HL-60 (cell line): ENCODE measurements around the gene LRMDA.

Experiments
- DNase-seq, 2 experiments: peaks; one replicate each; pipeline ENCODE4 v3.0.0-alpha.2; 2010 to 2020; ENCODE audit warnings: low read depth in 1 of 2, low spot score in 1 of 2
- H3K27ac ChIP-seq: fragments of 250-450 bp; sonication (Bioruptor Pico); replicated peaks from 2 replicates; pipeline ENCODE4 v1.5.1; 2020; ENCODE audit warnings: mild to moderate bottlenecking, moderate library complexity
- H3K27me3 ChIP-seq: fragments of 250-450 bp; sonication (Bioruptor Pico); 2 replicates; pipeline ENCODE4 v1.5.1; 2021; ENCODE audit warnings: mild to moderate bottlenecking, moderate library complexity; ENCODE audit not compliant: insufficient read depth, poor library complexity, severe bottlenecking
- H3K4me3 ChIP-seq: replicated peaks from 2 replicates; pipeline ENCODE4 v1.5.1; 2011; ENCODE audit warnings: mild to moderate bottlenecking, control low read depth, low read length; ENCODE audit not compliant: insufficient read depth
- GABPA ChIP-seq: IDR thresholded peaks from 2 replicates; pipeline ENCODE4 v1.6.1; 2012; ENCODE audit warnings: low read depth
- POLR2AphosphoS5 ChIP-seq: IDR thresholded peaks from 2 replicates; pipeline ENCODE4 v1.6.1; 2012; ENCODE audit warnings: low read depth
- REST ChIP-seq: IDR thresholded peaks from 2 replicates; pipeline ENCODE4 v1.6.1; 2012; ENCODE audit warnings: low read depth; ENCODE audit not compliant: insufficient replicate concordance
- SPI1 ChIP-seq: IDR thresholded peaks from 2 replicates; pipeline ENCODE4 v1.6.1; 2012; ENCODE audit warnings: low read depth, mild to moderate bottlenecking, borderline replicate concordance
- TF ChIP-seq, protein P1 (sequence below): IDR thresholded peaks from one replicate; pipeline ENCODE4 v1.5.1; 2011; ENCODE audit warnings: low read length, control low read depth, inconsistent platforms; ENCODE audit not compliant: insufficient read depth

The LRMDA gene

GRCh38 chr10:76555067-76555670 lies 1123.7 kb downstream of the LRMDA start:
- no peak for TF ChIP-seq POLR2AphosphoS5
- TF ChIP-seq, protein P1, sequence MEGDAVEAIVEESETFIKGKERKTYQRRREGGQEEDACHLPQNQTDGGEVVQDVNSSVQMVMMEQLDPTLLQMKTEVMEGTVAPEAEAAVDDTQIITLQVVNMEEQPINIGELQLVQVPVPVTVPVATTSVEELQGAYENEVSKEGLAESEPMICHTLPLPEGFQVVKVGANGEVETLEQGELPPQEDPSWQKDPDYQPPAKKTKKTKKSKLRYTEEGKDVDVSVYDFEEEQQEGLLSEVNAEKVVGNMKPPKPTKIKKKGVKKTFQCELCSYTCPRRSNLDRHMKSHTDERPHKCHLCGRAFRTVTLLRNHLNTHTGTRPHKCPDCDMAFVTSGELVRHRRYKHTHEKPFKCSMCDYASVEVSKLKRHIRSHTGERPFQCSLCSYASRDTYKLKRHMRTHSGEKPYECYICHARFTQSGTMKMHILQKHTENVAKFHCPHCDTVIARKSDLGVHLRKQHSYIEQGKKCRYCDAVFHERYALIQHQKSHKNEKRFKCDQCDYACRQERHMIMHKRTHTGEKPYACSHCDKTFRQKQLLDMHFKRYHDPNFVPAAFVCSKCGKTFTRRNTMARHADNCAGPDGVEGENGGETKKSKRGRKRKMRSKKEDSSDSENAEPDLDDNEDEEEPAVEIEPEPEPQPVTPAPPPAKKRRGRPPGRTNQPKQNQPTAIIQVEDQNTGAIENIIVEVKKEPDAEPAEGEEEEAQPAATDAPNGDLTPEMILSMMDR, result no peak
- TF ChIP-seq GABPA, result no peak

DNA sequence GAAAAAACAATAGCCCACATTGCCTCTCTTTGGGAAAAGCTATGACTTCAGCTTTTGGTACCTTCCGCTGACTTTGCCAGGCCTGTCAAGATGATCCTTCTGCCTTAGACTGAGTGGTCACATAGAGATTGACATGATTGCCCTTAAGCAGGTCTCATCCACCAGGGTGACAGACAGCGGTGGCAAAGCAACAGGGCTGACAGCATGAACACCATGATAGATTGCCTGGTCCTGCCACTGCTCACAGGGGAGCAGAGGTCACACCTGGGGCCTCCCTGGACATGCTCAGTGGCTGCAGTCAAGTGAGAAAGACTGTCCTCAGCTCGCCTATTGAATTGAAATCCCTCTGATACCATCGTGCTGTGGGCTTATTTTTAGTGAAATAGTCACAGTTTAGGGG lies 1125.9 kb downstream of the LRMDA start:
- no peak for DNase-seq
- Histone ChIP-seq H3K27ac (no peak overlapping the region), H3K4me3 (no peak overlapping the region), H3K27me3 (no peaks in the 10 kb centered on the region)
- TF ChIP-seq POLR2AphosphoS5 (no peak), REST (no peak), GABPA (no peak), SPI1 (no peak)
- TF ChIP-seq, protein P1, result no peak

More at GRCh38 chr10:76555067-76555670, 1123.7 kb downstream of the LRMDA start:
- DNase-seq, result no peak
- H3K4me3 ChIP-seq, result no peak overlapping the region
- H3K27me3 ChIP-seq, result no peaks in the 10 kb centered on the region
- H3K27ac ChIP-seq, result no peak overlapping the region

GRCh38 chr10:76558586-76558985 lies 1127.2 kb downstream of the LRMDA start:
- H3K27me3 ChIP-seq, result no peaks in the 10 kb centered on the region
- DNase-seq, result no peak
- H3K4me3 ChIP-seq, result no peak overlapping the region
- TF ChIP-seq POLR2AphosphoS5, result no peak
- TF ChIP-seq REST, result no peak
- no peak for TF ChIP-seq SPI1
- TF ChIP-seq, protein P1, result no peak
- TF ChIP-seq GABPA, result no peak
- no peak overlapping the region for H3K27ac ChIP-seq
